GM21447 (cell line): ENCODE measurements around the gene ADD3.

Source experiments
- ATAC-seq: cut with Tn5 transposase; IDR thresholded peaks from one replicate; pipeline ENCODE4 v1.9.1; 2021; ENCODE audit not compliant: unreplicated experiment

ADD3 gene

DNA sequence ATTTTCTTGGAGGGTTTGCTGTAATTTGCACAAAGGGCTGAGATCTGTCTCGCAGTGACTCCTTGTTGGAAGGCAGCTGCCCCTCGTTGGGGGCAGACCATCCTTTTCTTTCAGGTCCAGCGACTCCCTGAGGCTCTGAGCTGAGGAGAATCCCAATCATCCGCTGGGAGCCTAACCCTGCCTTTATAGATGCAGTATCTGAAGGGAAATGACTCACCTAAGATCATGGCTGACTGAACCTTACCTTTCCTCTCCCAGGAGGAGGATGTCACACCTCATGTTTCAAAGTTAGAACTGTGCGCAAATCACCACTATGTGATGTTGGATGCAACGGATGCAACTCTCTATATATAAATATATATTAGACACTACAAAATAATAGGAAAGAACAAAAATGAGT lies 163.2 kb downstream of the ADD3 start:
- no peak for ATAC-seq

DNA sequence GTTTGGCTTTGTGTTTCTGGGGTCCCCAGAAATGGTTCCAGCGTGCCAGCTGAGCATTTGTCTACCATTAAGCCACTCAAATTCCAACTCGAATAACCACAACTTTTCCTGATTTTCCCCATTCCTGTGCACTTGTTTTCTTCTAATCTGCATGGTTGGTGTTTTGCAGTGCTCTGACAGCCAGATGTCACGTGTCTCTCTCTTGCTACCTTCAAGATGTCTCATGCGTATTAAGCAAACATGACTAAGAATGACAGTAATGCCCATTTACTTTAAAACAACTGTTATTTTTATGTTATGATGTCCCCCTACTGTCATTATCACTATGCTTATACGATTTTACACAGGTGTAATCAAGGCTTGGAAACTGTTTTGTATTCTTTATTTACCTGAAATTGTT lies 164.4 kb downstream of the ADD3 start:
- ATAC-seq: no peak

DNA sequence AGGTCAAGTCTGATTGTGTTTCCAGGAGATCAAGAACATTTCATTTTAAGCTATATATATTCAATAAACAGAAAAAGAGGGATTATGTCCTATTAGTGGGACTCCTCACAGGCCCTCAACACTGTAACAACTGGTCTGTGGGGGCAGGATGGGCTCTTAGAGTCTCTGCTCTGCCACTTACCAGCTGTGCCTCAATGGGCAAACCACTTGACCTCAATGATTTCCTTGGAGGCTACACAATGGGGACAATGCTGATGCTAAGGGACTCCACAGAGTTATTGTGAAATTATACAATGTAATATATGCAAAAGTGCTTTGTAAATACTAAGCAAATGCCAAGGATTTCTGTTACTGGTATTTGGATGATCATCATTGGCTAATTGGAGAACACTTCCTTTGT lies 166.4 kb downstream of the ADD3 start:
- no peak for ATAC-seq

GRCh38 chr10:110174816-110175215 lies 167.0 kb downstream of the ADD3 start:
- ATAC-seq: no peak

- ATAC-seq: no peak
Measured at GRCh38 chr10:110175406-110175805, 167.6 kb downstream of the ADD3 start.

GRCh38 chr10:110176141-110177030 lies 168.6 kb downstream of the ADD3 start:
- ATAC-seq: no peak

GRCh38 chr10:110179220-110179619 lies 171.4 kb downstream of the ADD3 start:
- no peak for ATAC-seq

DNA sequence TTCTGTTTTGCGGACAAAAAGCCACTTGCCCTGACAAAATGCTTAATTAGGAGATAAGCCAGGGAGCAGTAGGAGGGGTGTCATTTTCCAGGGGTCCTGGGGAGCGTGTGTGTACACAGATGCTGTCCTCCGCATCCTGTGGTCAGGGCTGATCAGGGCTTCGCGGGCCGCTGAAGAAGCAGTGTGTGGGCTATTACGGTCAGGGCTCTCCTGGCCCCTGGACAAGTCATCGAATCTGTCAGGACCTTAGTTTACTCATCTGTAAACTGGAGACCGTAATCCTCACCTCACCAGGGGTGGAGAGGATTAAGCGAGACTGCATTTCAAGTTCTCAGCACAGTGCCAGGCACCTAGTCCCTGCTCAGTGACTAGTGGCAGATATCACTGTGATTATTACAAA lies 173.7 kb downstream of the ADD3 start:
- no peak for ATAC-seq

DNA sequence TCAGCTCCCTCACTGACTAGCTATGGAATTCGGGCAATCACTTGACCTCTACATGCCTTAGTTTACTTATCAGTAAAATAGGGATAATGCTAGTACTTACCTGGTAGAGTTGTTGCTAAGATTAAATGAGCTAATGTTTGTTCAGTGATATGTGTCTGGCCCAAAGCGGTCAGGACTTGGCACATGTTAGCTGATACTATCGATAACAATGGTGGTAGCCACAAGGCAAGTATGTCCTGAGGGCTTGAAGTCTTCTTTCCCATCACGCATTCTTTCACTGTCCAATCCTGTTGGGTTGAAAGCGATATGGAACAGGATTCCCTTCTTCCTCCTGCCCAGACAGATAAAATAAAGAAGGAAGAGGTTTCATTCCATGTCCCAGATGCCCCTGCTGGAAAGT lies 174.1 kb downstream of the ADD3 start:
- ATAC-seq: no peak

DNA sequence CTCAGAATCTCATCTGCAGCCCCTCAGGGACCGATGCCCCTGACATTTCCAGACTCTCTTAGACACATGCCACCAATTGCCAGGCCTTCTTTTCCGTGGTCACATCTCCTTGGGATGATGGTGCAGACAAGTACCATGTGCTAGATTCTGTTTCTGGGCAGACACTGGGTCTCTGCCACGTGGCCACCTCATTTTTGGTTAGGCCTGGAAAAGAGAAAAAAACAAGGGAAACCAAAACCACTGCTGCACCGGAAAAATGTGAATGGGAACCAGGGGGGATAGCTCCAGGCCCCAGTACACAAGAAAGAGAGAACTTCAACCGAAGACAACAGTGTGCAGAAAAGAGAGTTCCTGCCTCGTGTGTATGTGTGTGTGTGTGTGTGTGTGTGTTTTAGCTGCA lies 176.6 kb downstream of the ADD3 start:
- no peak for ATAC-seq
